Stimulated activated naive B cell treated with anti-CD40 and anti-IgM and Interleukin-4, amounts not matched to agents 10 μg/mL and 1 μg/mL and 100 μg/mL, for 72 hours (primary cell): ENCODE data around the gene GDF2.
A peak's percentile ranks its signal among the peaks of the same experiment; 100 is the strongest.

Experiments used
- ATAC-seq, 2 donors: fragments of 150-1000 bp; cut with Tn5 transposase; replicated peaks; 2 replicates each; pipeline ENCODE4 v1.10.0; 2021; ENCODE audit warnings: moderate library complexity in 1 of 2
- DNase-seq: peaks from one replicate; pipeline ENCODE4 v3.0.0; 2021
- H3K27ac Mint-ChIP-seq: one replicate; pipeline ENCODE4 v1.8.0; 2022; ENCODE audit warnings: mild to moderate bottlenecking, mixed read lengths
- H3K27me3 Mint-ChIP-seq, 2 donors: one replicate each; pipeline ENCODE4 v1.8.0; 2022; ENCODE audit warnings: mixed read lengths in 2 of 2
- H3K36me3 Mint-ChIP-seq, 2 donors: one replicate each; pipeline ENCODE4 v1.8.0; 2022; ENCODE audit warnings: mixed read lengths in 2 of 2, mild to moderate bottlenecking in 1 of 2
- H3K4me1 Mint-ChIP-seq, 2 donors: one replicate each; pipeline ENCODE4 v1.8.0; 2022; ENCODE audit warnings: mixed read lengths in 2 of 2, mild to moderate bottlenecking in 1 of 2
- H3K4me3 Mint-ChIP-seq, 2 donors: one replicate each; pipeline ENCODE4 v1.8.0; 2022; ENCODE audit warnings: mild to moderate bottlenecking in 2 of 2, mixed read lengths in 2 of 2, moderate library complexity in 1 of 2
- H3K9me3 Mint-ChIP-seq, 2 donors: one replicate each; pipeline ENCODE4 v1.8.0; 2022; ENCODE audit warnings: mixed read lengths in 2 of 2, mild to moderate bottlenecking in 1 of 2

GDF2 gene

GRCh38 chr10:47351899-47352815 is 29.9 kb downstream of the GDF2 start:
- H3K27ac Mint-ChIP-seq: no peak overlapping the region
- H3K27me3 Mint-ChIP-seq: peaks cover 0 to 3% of the 10 kb centered on the region in 2 donors
- no peaks in the 10 kb centered on the region for H3K4me1 Mint-ChIP-seq
- DNase-seq (no peak), ATAC-seq (no peak)
- H3K9me3 Mint-ChIP-seq: no peaks in the 10 kb centered on the region
- H3K4me3 Mint-ChIP-seq: no peak overlapping the region
- no peaks in the 10 kb centered on the region for H3K36me3 Mint-ChIP-seq

GRCh38 chr10:47353351-47353750 is 31.1 kb downstream of the GDF2 start:
- Mint-ChIP-seq H3K4me1 (no peaks in the 10 kb centered on the region), H3K4me3 (no peak overlapping the region), H3K27ac (no peak overlapping the region), H3K36me3 (no peaks in the 10 kb centered on the region), H3K27me3 (peaks cover 0 to 3% of the 10 kb centered on the region in 2 donors), H3K9me3 (no peaks in the 10 kb centered on the region)
- no peak for ATAC-seq
- DNase-seq: no peak

GRCh38 chr10:47354165-47354564 is 31.9 kb downstream of the GDF2 start:
- Mint-ChIP-seq H3K4me3 (no peak overlapping the region), H3K4me1 (no peaks in the 10 kb centered on the region), H3K27ac (no peak overlapping the region), H3K27me3 (peaks cover 0 to 4% of the 10 kb centered on the region in 2 donors), H3K9me3 (no peaks in the 10 kb centered on the region), H3K36me3 (no peaks in the 10 kb centered on the region)
- DNase-seq: no peak
- ATAC-seq: no peak

GRCh38 chr10:47354900-47355299 is 32.6 kb downstream of the GDF2 start:
- no peak for ATAC-seq
- no peak overlapping the region for H3K4me3 Mint-ChIP-seq
- no peaks in the 10 kb centered on the region for H3K9me3 Mint-ChIP-seq
- H3K27me3 Mint-ChIP-seq: peaks cover 0 to 7% of the 10 kb centered on the region in 2 donors
- no peaks in the 10 kb centered on the region for H3K4me1 Mint-ChIP-seq
- DNase-seq: no peak
- H3K36me3 Mint-ChIP-seq: no peaks in the 10 kb centered on the region
- no peak overlapping the region for H3K27ac Mint-ChIP-seq

- no peaks in the 10 kb centered on the region for H3K9me3 Mint-ChIP-seq
- no peaks in the 10 kb centered on the region for H3K36me3 Mint-ChIP-seq
- DNase-seq (no peak), ATAC-seq (no peak)
- peaks cover 0 to 7% of the 10 kb centered on the region in 2 donors for H3K27me3 Mint-ChIP-seq
- H3K4me1 Mint-ChIP-seq: no peaks in the 10 kb centered on the region
- no peak overlapping the region for H3K4me3 Mint-ChIP-seq
- no peak overlapping the region for H3K27ac Mint-ChIP-seq
These were observed 34.5 kb downstream of the GDF2 start for GRCh38 chr10:47356708-47357107.

- no peaks in the 10 kb centered on the region for H3K36me3 Mint-ChIP-seq
- peaks cover 0 to 7% of the 10 kb centered on the region in 2 donors for H3K27me3 Mint-ChIP-seq
- no peak for DNase-seq
- H3K9me3 Mint-ChIP-seq: no peaks in the 10 kb centered on the region
- no peak for ATAC-seq
- H3K27ac Mint-ChIP-seq: no peak overlapping the region
- no peak overlapping the region for H3K4me3 Mint-ChIP-seq
- H3K4me1 Mint-ChIP-seq: no peaks in the 10 kb centered on the region
These were observed 34.9 kb downstream of the GDF2 start for GRCh38 chr10:47357131-47357582.

- Mint-ChIP-seq H3K4me3 (no peak overlapping the region), H3K4me1 (no peaks in the 10 kb centered on the region), H3K27ac (no peak overlapping the region), H3K36me3 (no peaks in the 10 kb centered on the region), H3K27me3 (peaks cover 0 to 7% of the 10 kb centered on the region in 2 donors), H3K9me3 (no peaks in the 10 kb centered on the region)
- no peak for ATAC-seq
- DNase-seq: no peak
These were observed 35.7 kb downstream of the GDF2 start for GRCh38 chr10:47357911-47358310.

GRCh38 chr10:47358457-47358856 is 36.2 kb downstream of the GDF2 start:
- no peak for ATAC-seq
- H3K27me3 Mint-ChIP-seq: peaks cover 0 to 4% of the 10 kb centered on the region in 2 donors

GRCh38 chr10:47359101-47359500 is 36.8 kb downstream of the GDF2 start:
- ATAC-seq (no peak), DNase-seq (no peak)
- no peaks in the 10 kb centered on the region for H3K9me3 Mint-ChIP-seq
- H3K27me3 Mint-ChIP-seq: peaks cover 0 to 3% of the 10 kb centered on the region in 2 donors
- no peak overlapping the region for H3K4me3 Mint-ChIP-seq
- no peaks in the 10 kb centered on the region for H3K36me3 Mint-ChIP-seq
- H3K4me1 Mint-ChIP-seq: no peaks in the 10 kb centered on the region
- no peak overlapping the region for H3K27ac Mint-ChIP-seq

More at GRCh38 chr10:47358457-47358856, 36.2 kb downstream of the GDF2 start:
- H3K4me1 Mint-ChIP-seq: no peaks in the 10 kb centered on the region
- H3K27ac Mint-ChIP-seq: no peak overlapping the region
- no peak overlapping the region for H3K4me3 Mint-ChIP-seq
- no peaks in the 10 kb centered on the region for H3K9me3 Mint-ChIP-seq
- no peak for DNase-seq
- H3K36me3 Mint-ChIP-seq: no peaks in the 10 kb centered on the region

GRCh38 chr10:47359626-47360418 is 37.6 kb downstream of the GDF2 start:
- no peaks in the 10 kb centered on the region for H3K9me3 Mint-ChIP-seq
- no peak for DNase-seq
- no peaks in the 10 kb centered on the region for H3K4me1 Mint-ChIP-seq
- H3K27ac Mint-ChIP-seq: no peak overlapping the region
- H3K36me3 Mint-ChIP-seq: no peaks in the 10 kb centered on the region
- ATAC-seq: no peak
- H3K4me3 Mint-ChIP-seq: no peak overlapping the region
- H3K27me3 Mint-ChIP-seq: peaks cover 0 to 3% of the 10 kb centered on the region in 2 donors

GRCh38 chr10:47360419-47361040 is 38.3 kb downstream of the GDF2 start:
- Mint-ChIP-seq H3K4me1 (no peaks in the 10 kb centered on the region), H3K27me3 (peaks cover 0 to 7% of the 10 kb centered on the region in 2 donors), H3K9me3 (no peaks in the 10 kb centered on the region), H3K36me3 (no peaks in the 10 kb centered on the region), H3K27ac (no peak overlapping the region), H3K4me3 (no peak overlapping the region)
- ATAC-seq (no peak), DNase-seq (no peak)

GRCh38 chr10:47361293-47361692 is 39.0 kb downstream of the GDF2 start:
- no peak for DNase-seq
- no peaks in the 10 kb centered on the region for H3K9me3 Mint-ChIP-seq
- no peaks in the 10 kb centered on the region for H3K4me1 Mint-ChIP-seq
- peak; percentile 38 to 42 for ATAC-seq
- H3K27me3 Mint-ChIP-seq: peaks cover 0 to 7% of the 10 kb centered on the region in 2 donors
- no peak overlapping the region for H3K27ac Mint-ChIP-seq
- H3K4me3 Mint-ChIP-seq: no peak overlapping the region
- H3K36me3 Mint-ChIP-seq: no peaks in the 10 kb centered on the region

- DNase-seq: no peak
- Mint-ChIP-seq H3K4me3 (no peak overlapping the region), H3K9me3 (no peaks in the 10 kb centered on the region), H3K4me1 (no peaks in the 10 kb centered on the region), H3K27ac (no peak overlapping the region), H3K27me3 (peaks cover 0 to 7% of the 10 kb centered on the region in 2 donors), H3K36me3 (no peaks in the 10 kb centered on the region)
- ATAC-seq: no peak
These were observed 39.9 kb downstream of the GDF2 start for GRCh38 chr10:47362199-47362598.

- no peak overlapping the region for H3K4me3 Mint-ChIP-seq
- H3K9me3 Mint-ChIP-seq: no peaks in the 10 kb centered on the region
- no peak for ATAC-seq
- no peak for DNase-seq
- H3K27ac Mint-ChIP-seq: no peak overlapping the region
- H3K27me3 Mint-ChIP-seq: peaks cover 0 to 7% of the 10 kb centered on the region in 2 donors
- no peaks in the 10 kb centered on the region for H3K4me1 Mint-ChIP-seq
- H3K36me3 Mint-ChIP-seq: no peaks in the 10 kb centered on the region
These were observed 41.5 kb downstream of the GDF2 start for GRCh38 chr10:47363781-47364180.
